ENCODE measurements around the gene PCBP4.

GRCh38 chr3:51931756-51932155 lies 35.5 kb downstream of the PCBP4 start:
- no peak for TF ChIP-seq POLR2A (IDR thresholded peaks at IDR 0.05; ENCODE audit: borderline replicate concordance, extremely low read depth, insufficient read depth, insufficient read length)
- TF ChIP-seq TCF7L2 (IDR thresholded peaks at IDR 0.05; ENCODE audit: borderline replicate concordance, extremely low read depth, insufficient read depth, insufficient read length): no peak
- no peak for TF ChIP-seq EZH2 (IDR thresholded peaks at IDR 0.05)
- TF ChIP-seq ZBTB33 (IDR thresholded peaks at IDR 0.05; ENCODE audit: extremely low read depth, insufficient replicate concordance, low read length): no peak
- TF ChIP-seq CTCF (IDR thresholded peaks at IDR 0.05 in 2 of 3, conservative IDR thresholded peaks at IDR 0.05 in 1 of 3; ENCODE audit: borderline replicate concordance in 1 of 3, insufficient read depth in 1 of 3, low read depth in 2 of 3, low read length in 2 of 3): no peak
- no peak for TF ChIP-seq SRF (IDR thresholded peaks at IDR 0.05; ENCODE audit: low read depth)
- no peak for TF ChIP-seq EZH2phosphoT487 (IDR thresholded peaks at IDR 0.05; ENCODE audit: borderline replicate concordance)
- TF ChIP-seq FOSL1 (IDR thresholded peaks at IDR 0.05; ENCODE audit: low read depth): no peak
- TF ChIP-seq RAD21 (IDR thresholded peaks at IDR 0.05; ENCODE audit: low read depth): no peak
- no peak for TF ChIP-seq POLR2AphosphoS5 (IDR thresholded peaks at IDR 0.05; ENCODE audit: low read depth, low read length)
- no peak for TF ChIP-seq MAX (IDR thresholded peaks at IDR 0.05)
- TF ChIP-seq ATF3 (IDR thresholded peaks at IDR 0.05): no peak
- no peak for TF ChIP-seq JUND (IDR thresholded peaks at IDR 0.05)
- no peak for TF ChIP-seq SP1 (IDR thresholded peaks at IDR 0.05; ENCODE audit: low read depth)
